DMS 273 treated with DMSO at 0.1 percent for 48 hours (cell line): ENCODE measurements around the gene TLCD3B.

Experiments used
- DNase-seq: peaks from one replicate; lab custom pipeline; 2025; lab: John Stamatoyannopoulos, UW

TLCD3B gene, protein sequence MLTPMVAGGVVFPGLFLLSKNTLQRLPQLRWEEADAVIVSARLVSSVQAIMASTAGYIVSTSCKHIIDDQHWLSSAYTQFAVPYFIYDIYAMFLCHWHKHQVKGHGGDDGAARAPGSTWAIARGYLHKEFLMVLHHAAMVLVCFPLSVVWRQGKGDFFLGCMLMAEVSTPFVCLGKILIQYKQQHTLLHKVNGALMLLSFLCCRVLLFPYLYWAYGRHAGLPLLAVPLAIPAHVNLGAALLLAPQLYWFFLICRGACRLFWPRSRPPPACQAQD

DNA sequence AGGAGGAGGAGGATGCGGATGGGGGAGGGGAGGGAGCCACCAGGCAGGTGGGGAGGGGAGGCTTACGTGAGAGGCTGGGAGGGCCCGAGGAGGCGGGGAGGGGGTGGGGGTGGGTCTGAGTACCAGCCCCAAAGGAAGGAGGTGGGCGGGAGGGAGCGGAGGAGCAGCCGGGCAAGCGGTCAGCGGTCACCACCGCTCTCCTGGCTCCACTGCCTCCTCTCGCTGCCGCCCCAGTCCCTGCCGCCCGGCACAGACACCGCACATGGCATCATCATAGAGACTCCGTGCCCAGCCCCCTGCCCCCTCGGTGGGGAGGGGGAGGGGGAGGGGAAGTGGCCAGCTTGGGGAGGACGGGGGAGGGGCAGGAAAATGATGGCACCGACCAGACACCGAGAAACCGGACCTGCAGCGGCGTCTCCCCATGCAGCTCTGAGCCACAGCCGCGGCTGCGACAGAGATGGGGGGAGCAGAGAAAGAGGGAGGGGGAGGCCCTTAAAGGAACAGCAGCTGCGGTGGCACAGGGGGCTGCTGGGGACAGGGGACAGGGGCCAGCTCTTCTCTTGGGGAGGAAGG is at the start of gene TLCD3B:
Gene TLCD3B (minus strand): TSS at position 431 of the 573 bp plus-strand sequence. CDS start 744 bp downstream, outside the sequence.
- DNase-seq = no peak

DNA sequence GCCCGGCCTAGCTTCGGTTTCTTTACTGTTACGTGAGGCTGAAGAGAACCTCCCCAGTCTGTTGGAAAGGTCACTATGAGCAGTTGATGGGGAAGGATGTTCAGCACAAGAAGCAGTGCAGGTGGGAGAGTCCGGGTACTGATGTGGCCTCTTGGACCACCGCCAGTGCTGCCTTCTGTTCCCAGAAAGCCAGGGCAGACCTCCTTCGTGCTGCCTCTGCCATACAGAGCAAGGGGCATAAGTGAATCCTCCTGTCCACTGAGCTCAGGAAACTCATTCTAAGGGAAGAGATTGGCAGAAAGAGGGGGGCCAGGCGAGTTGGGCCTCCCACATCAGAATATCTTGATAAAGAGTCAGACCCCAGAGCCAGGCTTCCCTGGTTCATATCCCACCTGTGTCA is 48.4 kb upstream of the TLCD3B start:
- DNase-seq = no peak

DNA sequence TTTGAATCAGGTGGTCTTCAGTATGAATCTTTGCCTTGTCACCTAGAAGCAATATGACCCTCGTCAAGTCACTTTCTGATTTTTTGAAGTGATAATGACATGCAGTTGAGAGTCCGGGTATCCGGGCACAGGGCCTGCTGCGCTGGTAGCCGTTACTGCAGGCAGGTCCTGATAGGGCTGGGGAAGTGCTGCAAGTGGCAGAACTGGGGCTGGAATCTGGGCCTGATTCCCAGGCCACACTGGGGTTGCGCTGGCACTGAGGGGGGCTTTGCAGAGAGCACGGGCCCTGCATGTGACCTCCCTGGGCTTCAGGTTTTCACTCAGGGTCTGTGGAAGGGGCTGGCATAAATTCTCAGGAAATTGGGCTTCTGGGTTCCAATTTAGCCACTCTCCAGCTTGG is 47.7 kb upstream of the TLCD3B start:
- no peak for DNase-seq

DNA sequence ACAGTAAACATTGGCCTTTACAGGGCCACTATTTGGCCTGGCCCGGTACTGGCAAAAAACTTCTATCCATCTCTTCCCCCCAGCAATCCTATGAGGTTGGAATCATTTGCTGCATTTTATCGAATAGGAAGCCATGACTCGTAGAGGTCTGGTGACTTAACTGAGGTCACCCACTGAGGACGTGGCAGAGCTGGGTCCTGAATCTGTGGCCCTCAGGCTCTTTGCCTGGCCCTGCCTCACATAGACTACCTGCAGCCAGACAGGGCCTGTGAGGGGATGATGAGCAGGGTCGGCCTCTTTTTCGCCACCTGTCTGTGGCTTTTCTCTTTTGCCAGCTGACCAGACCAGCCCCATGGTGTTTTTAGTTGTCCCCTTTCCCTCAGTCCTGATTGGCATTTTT is 46.6 kb upstream of the TLCD3B start:
- no peak for DNase-seq

DNA sequence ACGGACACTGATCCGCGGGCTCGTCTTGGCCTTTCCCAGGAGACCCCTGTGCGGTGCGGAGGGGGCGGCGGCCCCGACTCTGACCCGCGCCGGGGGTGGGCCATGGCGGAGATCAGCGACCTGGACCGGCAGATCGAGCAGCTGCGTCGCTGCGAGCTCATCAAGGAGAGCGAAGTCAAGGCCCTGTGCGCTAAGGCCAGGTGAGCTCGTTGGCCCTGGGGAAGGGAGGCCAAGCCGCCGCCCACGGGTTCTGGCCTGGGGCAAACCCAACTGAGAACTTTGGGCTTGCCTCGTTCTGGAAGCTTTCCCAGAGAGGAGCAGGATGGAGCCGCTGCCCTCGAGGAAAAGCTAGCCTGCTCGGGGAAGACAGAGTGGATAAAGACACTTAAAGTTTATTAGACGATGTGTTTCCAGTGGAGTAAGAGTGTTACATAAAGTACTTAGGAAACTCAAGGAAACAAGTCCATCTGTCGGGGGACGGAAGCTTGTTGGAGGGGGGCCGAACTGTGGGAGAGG is 45.3 kb upstream of the TLCD3B start:
- no peak for DNase-seq

DNA sequence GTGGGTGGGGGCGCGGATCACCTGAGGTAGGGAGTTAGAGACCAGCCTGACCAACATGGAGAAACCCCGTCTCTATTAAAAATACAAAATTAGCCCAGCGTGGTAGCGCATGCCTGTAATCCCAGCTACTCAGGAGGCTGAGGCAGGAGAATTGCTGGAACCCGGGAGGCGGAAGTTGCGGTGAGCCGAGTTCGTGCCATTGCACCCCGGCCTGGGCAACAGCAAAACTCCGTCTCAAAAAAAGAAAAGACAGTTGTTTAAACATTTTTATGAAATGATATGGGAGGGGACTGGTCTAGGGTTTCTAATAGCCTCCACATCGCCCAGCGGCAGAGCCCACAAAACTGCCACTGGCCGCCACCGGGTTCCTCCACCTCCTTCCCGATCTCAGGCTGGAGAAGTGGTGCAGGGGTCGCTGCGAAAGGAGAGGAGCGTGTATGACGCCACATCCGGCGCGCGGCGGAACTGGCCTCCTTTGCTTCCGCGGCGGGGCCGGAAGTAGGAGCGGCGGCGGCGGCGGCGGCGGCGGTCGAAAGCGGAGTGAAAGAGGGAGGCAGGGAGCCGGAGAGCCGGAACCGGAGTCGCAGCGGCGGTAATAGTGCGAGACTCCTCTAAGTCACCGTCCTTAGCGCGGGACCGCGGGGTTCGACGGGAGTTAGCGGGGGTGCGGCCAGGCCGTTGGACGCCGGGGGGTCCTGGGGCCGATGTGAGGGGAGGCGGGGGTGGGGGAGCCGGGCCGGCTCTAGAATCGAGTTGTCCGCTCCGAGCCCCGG is 44.6 kb upstream of the TLCD3B start, which contains the start of gene PPP4C:
Gene PPP4C (plus strand): TSS at position 492 of the 773 bp plus-strand sequence. CDS start 384 bp downstream, outside the sequence.
- peak; percentile 82 for DNase-seq

DNA sequence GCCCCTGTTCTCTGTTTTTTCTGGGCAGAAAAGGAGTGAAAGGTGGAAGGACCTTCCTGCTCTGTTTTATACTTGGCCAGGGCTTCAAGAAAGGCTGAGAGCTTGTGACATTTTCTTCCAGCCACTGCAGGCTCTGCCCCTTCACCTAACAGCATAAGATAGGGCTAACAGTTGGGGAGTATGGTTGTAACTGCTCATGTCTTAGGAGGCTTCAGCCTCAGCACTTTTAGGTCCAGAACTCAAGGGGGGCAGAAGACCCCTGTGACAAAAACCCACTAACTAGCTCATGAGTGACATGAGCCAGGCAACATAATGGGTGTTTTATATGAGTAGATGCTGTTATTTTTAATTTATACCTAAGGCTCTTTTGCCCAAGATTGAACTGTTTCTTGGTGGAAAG is 39.4 kb upstream of the TLCD3B start:
- DNase-seq = no peak

DNA sequence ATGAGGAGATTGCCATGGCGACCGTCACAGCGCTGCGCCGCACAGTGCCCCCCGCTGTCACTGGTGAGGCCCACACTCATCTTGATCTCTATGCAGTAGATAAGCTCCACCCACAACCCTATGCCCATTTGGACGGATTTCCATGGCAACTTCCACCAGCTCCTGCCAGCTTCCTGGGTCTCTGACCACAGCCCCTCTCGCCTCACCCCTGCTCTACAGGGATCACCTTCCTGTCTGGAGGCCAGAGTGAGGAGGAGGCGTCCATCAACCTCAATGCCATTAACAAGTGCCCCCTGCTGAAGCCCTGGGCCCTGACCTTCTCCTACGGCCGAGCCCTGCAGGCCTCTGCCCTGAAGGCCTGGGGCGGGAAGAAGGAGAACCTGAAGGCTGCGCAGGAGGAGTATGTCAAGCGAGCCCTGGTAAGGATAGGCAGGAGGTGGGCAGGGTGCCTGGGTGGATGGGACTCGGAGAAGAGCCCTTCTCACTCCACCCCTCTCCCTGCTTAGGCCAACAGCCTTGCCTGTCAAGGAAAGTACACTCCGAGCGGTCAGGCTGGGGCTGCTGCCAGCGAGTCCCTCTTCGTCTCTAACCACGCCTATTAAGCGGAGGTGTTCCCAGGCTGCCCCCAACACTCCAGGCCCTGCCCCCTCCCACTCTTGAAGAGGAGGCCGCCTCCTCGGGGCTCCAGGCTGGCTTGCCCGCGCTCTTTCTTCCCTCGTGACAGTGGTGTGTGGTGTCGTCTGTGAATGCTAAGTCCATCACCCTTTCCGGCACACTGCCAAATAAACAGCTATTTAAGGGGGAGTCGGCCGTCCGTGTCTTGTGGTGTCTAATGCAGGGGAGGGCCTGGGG is 38.8 kb upstream of the TLCD3B start:
- DNase-seq = no peak

DNA sequence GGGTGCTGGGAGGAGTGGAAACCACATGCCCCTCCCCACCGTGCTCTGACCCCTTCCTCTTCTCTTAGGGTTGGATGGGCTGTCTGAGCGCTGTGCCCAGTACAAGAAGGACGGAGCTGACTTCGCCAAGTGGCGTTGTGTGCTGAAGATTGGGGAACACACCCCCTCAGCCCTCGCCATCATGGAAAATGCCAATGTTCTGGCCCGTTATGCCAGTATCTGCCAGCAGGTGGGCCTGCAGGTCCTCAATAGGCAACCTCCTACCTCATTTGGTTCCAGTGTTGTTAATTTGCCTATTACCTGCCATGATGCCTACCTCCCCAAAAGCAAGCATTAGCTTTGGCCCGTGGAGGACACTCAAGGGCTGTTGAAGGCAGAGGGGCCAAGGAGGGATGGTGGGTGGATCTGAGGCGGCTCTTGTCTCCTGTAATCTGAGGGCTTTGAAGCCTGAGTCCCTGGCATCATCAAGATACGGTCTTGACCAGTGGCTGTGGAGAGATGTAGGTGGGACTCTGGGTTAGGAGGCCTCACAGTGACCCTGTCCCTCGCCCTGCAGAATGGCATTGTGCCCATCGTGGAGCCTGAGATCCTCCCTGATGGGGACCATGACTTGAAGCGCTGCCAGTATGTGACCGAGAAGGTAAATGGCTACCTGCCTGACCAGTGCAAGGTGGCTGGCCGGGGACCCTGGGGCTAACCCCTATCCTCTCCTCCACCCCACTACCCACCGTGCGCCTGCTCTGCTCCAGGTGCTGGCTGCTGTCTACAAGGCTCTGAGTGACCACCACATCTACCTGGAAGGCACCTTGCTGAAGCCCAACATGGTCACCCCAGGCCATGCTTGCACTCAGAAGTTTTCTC is 37.9 kb upstream of the TLCD3B start:
- DNase-seq = no peak

DNA sequence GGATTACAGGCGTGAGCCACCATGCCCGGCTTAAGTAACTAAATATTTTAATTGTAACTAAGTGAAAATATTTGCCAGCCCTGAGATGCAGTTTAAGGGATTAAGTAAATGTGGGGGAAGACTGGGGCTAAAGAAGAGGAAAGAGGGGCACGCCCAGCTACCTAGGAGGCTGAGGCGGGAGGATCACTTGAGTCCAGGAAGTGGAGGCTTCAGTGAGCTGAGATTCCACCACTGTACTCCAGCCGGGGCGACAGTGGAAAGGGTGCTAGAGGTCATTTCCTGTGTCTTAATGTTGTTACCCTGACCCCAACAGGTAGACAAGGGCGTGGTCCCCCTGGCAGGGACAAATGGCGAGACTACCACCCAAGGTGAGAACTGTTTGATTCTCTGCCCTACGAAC is 37.3 kb upstream of the TLCD3B start:
- DNase-seq = no peak

DNA sequence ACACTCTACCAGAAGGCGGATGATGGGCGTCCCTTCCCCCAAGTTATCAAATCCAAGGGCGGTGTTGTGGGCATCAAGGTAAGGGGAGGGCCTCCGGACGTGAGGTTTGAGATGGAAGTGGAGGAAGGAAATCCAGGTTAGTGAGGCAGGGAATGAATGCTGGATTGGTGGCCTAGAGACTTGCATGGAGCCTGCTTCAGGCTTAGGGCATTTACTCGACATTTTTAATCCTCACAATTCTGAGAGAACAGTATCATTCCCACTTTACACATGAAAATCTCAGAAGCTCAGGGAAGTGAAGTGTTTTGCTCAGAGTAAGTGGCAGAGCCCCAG is 36.5 kb upstream of the TLCD3B start:
- DNase-seq = no peak

DNA sequence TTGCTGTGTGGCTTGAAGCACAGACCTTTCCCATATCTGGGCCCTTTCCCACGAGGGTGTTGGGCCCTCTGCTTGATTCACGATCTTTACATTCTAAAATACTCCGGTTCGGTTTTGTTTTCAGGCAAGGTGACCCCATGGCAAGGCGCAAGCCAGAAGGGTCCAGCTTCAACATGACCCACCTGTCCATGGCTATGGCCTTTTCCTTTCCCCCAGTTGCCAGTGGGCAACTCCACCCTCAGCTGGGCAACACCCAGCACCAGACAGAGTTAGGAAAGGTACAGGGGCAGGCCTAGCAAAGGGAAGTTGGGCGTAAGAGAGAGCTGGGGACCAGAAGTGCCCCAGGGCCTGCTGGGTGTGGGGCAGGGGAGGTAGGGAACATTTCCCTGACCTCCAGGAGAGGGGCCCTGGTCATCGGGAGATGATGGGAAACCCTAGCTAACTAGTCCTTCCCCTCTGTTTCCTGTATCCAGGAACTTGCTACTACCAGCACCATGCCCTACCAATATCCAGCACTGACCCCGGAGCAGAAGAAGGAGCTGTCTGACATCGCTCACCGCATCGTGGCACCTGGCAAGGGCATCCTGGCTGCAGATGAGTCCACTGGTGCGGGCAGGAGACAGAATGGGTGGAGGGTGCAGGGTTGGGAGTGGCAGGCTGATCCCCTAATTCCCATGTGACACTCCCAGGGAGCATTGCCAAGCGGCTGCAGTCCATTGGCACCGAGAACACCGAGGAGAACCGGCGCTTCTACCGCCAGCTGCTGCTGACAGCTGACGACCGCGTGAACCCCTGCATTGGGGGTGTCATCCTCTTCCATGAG is 35.9 kb upstream of the TLCD3B start:
- no peak for DNase-seq

DNA sequence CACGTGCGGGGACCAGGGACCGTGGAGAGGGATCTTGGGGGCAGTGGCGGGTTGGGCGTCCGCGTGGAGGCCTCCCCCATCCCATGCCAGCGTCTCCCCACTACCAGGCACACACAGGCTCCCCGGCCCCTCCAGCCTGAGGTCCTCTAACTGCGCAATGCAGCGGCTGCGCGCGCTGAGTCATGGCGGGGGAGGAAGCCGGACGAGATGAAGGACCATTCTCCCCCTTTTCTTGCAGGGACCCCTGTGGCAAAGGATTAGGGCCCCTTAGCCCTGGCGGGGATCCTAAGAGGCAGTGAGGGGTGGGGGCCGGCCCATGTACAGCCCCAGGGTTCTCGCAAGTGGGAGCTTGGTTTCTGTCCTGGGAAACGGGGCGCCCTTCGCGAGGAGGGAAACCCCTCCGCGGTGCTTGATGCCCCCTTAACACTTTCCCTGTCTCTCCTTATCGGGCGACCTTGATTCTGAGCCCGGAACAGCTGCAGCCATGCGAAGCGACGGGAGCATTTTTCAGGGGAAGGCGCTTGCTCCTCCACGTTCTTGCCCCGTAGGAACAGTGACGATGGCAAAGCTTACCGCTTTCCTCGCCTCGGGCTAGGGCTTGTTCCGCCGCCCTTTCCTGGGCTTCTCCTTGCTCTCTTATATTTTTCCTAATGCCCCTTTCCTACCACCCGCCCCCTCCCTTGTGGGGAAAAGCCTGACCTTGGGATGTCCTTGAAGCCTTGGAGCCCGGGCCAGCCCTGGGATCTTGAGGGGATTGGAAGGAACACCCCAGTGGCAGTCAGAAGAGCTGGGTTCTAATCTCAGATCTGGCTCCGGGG is 35.1 kb upstream of the TLCD3B start:
- no peak for DNase-seq

DNA sequence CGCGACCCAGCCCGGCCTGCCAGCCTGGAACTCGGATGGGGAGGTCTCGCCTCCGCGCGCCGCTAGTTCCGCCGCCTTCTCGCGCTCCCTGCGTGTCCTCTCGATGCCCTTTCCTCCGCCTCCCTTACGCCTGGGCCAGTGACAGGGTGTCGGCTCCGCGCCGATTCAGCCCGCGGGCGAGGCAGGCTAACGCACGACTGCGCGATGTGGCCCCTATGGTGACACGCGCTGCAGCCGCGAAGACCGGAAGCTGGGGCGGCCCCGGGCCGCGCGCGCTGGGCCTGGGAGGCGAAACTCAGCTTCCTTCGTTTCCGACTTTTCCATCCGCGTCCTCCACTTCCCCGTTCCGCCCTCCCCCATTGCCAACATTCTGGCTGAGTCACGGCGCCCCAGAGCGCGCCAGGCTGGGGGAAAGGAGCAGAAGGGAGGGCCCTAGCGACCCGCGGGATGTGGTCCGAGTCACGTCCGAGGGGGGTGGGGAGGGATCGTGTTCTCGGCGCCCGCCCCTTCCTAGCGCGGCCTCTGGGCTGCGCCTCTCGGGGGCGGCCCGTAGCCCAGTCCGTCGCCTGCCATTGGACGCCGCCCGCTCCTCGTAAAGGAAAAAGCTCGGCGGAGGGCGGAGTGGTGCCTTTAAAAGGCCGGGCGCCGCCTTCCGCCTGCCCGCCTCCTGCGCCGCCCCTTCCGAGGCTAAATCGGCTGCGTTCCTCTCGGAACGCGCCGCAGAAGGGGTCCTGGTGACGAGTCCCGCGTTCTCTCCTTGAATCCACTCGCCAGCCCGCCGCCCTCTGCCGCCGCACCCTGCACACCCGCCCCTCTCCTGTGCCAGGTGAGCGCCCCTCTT is 34.3 kb upstream of the TLCD3B start, which contains the start of gene ALDOA:
Gene ALDOA (plus strand): TSS at position 659 of the 841 bp plus-strand sequence. CDS start 1,138 bp downstream, outside the sequence.
- peak; percentile 95 for DNase-seq

DNA sequence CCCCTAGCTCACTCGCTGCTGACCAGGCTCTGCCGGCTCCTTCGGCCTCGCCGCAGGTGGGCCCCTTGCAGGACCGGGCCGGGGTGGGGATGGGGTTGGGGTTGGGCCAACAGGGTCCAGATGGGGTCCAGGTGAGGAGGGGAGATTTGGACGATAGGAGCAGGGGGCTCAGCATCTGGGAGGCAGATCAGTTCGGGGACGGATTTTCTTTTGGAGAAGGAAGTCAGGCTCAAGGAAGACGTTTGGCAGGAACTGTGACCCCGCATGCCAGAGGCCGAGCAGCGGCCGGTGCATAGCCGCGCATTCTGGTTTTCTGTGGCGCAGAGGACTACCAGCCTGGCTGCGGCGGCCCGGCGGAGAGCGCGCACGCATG is 33.6 kb upstream of the TLCD3B start:
- no peak for DNase-seq

DNA sequence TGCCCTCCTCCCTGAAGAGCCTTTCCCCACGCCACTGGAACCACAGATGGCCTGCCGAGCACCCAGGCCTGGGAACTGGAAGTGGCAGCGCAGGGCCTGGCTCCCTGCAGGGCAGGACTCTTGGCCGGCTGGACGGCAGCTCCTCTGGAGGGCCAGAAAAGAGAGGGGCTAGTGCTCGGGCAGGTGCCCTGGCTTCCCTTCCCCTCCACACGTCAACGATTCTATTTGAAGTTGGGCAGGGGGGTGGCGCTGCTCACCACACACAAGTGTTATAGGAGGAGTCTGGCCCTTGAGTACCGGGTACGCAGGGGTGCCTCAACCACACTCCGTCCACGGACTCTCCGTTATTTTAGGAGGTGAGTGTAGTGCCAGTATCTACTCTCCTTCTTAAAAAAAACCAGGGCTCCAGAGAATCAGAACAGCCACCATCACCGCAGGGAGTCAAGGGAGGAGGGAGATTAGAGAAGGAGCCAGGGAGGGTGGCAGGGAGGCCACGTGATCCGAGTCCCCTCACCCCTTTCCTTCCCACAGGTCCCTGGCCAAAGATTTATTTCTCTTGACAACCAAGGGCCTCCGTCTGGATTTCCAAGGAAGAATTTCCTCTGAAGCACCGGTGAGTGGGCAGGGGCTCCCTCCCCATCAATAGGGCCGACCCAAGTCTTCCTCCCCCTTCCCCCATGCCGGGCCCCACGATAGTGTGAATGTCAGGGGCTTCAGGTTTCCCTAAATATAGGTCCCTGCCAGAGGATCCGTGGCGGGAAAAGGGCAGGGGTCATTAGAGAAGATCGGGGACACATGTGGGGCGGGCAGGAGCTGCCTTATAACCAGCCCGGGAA is 33.0 kb upstream of the TLCD3B start:
- peak; percentile 67 for DNase-seq

DNA sequence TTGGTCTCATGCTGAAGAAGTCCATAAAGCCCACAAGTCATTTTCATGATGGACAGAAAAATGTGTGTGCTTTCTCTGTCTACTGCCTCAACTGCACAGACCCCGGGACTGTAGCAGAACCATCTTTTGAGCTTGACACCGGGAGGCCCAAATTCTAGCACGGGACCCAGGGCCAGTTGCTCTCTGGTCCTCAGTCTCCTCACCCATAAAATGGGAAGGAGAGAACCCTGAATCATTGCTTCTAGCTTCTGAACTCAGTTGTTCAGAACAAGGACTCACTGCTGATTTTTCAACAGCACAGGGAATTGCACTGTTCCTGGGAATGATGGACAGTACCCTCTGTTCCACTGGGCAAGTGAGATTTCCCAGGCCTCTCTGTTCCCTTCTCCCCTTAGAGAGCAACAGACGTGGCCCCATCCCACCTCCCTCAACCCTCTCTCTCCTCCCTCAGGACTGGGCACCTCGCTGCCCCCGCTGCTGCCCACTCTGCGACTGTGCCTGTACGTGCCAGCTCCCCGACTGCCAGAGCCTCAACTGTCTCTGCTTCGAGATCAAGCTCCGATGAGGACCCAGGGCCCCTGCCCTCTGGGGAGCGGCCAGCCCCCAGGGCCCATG is 32.3 kb upstream of the TLCD3B start:
- no peak for DNase-seq
